Cardiac muscle cell (in vitro differentiated cells and primary cell): ENCODE results near the gene SH3PXD2A. TPM values are rescaled to one million over a fixed set of nuclear protein-coding genes. Genes with fewer than 3 reads are reported as not detected.

Source experiments
- DNase-seq, 2 donors: peaks; one replicate each; pipeline versions ENCODE4 v3.0.0 to v3.0.0-alpha.2; 2010 to 2017; ENCODE audit warnings: low read depth in 1 of 2, low spot score in 1 of 2
- H3K27ac ChIP-seq: fragments of 200-600 bp; sonication (generic); 2 replicates; pipeline ENCODE4 v1.5.1; 2016
- H3K27me3 ChIP-seq: fragments of 200-600 bp; sonication (generic); 2 replicates; pipeline ENCODE4 v1.6.0; 2016; ENCODE audit warnings: control low read depth
- H3K36me3 ChIP-seq: fragments of 200-600 bp; sonication (generic); 2 replicates; pipeline ENCODE4 v1.5.1; 2016; ENCODE audit warnings: control low read depth
- H3K4me1 ChIP-seq: fragments of 200-600 bp; sonication (generic); 2 replicates; pipeline ENCODE4 v1.8.1; 2017; ENCODE audit warnings: low read depth, mild to moderate bottlenecking, mixed run types
- H3K4me3 ChIP-seq: fragments of 200-600 bp; sonication (generic); 2 replicates; pipeline ENCODE4 v1.5.1; 2016; ENCODE audit warnings: mild to moderate bottlenecking
- H3K9me3 ChIP-seq: fragments of 200-600 bp; sonication (generic); 2 replicates; pipeline ENCODE4 v1.5.1; 2017; ENCODE audit warnings: low read depth, mild to moderate bottlenecking, control low read depth
- polyA plus RNA-seq: library from polyadenylated mRNA; unstranded; fragments of >200 nt; fragmentation: Nextera tagmentation; extraction: Ambion mirVana; gene quantifications from 2 replicates; pipeline ENCODE4 v1.2.1, GENCODE V29; 2016
- total RNA-seq: library from RNA; depleted of rRNA; stranded (reverse); fragments of >200 nt; gene quantifications from 2 replicates; pipeline ENCODE4 v1.2.3, GENCODE V29; 2016
- TF ChIP-seq, protein P1 (sequence below): IDR thresholded peaks from 2 replicates; pipeline ENCODE4 v1.5.1; 2012; ENCODE audit warnings: low read depth, mild to moderate bottlenecking, low read length

The SH3PXD2A gene
- total and polyA plus RNA-seq, 2 experiments from 2014 or later = 32.2 to 75.9 TPM

DNA sequence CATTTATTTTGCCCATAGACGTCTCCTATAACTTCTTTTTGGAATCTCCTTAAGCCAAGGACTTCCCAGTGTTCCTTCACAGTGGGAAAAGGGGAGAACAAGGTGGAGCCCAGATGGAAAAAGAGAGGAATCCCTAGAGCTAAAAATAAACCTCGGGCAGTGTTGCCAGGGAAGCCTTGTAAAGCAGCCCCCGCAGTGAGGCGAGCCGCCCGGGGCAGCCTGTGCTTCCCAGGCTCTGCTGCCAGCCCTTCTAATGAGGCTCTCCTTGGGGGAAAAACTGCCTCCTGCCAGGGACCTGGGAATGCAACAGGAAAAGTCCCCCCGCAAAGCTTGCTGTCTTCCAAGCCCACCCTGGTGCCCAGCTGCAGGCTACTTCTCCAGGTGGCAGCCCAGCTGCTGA is 71.7 kb downstream of the SH3PXD2A start:
- Histone ChIP-seq H3K36me3 (no peaks in the 10 kb centered on the region), H3K4me3 (no peak overlapping the region), H3K9me3 (no peaks in the 10 kb centered on the region), H3K27ac (no peak overlapping the region), H3K4me1 (peaks cover 38% of the 10 kb centered on the region), H3K27me3 (no peaks in the 10 kb centered on the region)
- no peak for DNase-seq
- TF ChIP-seq, protein P1, sequence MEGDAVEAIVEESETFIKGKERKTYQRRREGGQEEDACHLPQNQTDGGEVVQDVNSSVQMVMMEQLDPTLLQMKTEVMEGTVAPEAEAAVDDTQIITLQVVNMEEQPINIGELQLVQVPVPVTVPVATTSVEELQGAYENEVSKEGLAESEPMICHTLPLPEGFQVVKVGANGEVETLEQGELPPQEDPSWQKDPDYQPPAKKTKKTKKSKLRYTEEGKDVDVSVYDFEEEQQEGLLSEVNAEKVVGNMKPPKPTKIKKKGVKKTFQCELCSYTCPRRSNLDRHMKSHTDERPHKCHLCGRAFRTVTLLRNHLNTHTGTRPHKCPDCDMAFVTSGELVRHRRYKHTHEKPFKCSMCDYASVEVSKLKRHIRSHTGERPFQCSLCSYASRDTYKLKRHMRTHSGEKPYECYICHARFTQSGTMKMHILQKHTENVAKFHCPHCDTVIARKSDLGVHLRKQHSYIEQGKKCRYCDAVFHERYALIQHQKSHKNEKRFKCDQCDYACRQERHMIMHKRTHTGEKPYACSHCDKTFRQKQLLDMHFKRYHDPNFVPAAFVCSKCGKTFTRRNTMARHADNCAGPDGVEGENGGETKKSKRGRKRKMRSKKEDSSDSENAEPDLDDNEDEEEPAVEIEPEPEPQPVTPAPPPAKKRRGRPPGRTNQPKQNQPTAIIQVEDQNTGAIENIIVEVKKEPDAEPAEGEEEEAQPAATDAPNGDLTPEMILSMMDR = no peak

DNA sequence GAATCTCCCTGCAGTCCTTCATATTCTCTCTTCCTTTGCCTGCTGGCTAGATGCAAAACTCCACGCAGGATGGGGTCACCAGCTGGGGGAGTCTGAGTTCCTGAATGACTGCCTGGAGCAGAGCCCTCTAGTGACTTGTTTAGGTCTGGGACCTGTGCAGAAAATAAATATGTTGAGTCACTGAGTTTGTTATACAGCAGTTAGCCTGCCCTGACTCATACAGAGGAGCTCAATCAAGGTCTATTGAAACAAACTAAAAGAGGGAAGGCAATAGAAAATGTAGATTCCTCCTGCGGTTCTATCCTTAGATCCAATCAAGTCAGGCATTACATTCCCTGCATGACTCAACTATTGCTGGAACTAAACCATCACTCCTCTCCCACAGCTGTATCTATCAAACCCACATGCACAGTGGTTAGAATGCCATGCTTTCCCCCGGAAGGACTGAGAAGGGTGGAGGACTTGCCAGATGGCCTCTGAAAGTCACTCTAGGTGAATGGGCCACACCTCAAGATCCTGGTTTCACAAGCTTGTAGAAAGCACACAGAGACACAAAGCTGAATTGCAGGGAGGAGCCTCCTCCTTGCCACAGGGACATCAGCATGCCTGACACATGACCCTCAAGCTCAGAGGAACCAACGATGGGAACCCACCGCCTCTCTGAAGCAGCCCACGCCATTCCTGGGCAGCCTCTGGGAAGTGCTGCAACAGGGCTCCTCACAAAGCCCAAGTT is 73.9 kb downstream of the SH3PXD2A start:
- H3K27me3 ChIP-seq = no peaks in the 10 kb centered on the region
- TF ChIP-seq, protein P1 = peak; percentile 41
- no peak overlapping the region for H3K27ac ChIP-seq
- peak in 1 of 2 donors; percentile 79 for DNase-seq
- peaks cover 25% of the 10 kb centered on the region for H3K4me1 ChIP-seq
- H3K36me3 ChIP-seq = no peaks in the 10 kb centered on the region
- H3K4me3 ChIP-seq = no peak overlapping the region
- H3K9me3 ChIP-seq = no peaks in the 10 kb centered on the region

DNA sequence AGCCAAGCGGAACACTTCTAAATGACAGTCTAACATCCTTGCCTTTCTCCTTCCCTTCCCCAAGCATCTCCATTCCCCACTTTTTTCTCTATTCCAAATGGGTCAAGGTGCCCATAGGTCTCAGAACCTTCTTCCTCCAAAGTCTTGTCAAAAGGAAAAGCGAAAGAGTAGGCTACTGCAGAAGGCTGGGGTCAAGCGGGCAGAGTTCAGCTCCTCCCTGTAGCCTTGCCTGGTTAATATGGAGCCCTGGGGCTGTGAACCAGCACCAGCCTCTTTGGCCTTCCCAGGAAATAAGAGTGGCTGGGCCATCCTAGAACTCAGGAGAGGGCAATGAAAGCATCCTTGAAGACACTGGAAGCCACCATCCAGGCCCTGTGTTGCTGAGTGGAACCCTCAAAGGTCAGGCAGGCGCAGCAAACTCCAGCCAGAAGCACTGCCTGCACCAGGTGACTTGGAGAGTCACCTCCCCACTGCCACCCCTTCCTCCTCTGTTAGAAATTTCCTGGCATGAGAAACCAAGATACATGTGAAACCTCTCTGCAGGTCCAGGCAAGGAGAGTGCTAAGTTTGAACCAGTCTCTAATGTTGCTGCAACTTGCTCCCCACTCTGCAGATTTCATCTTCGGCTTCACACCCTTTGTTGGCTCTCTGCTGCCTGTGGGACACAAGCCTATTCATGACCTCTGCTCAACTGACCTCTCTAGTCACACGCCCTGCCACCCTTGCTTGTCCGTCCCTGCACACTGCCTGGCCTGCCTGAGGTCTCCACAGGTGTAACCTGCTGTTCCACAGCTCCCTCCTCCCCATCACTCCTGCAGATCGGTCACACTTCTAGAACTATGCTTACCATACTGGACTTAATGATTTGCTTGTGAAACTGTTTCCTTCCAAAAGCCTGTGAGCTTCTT is 74.9 kb downstream of the SH3PXD2A start:
- H3K4me1 ChIP-seq = peaks cover 15% of the 10 kb centered on the region
- no peak overlapping the region for H3K27ac ChIP-seq
- TF ChIP-seq, protein P1 = no peak
- H3K9me3 ChIP-seq = no peaks in the 10 kb centered on the region
- H3K4me3 ChIP-seq = no peak overlapping the region
- no peaks in the 10 kb centered on the region for H3K36me3 ChIP-seq
- no peaks in the 10 kb centered on the region for H3K27me3 ChIP-seq
- no peak for DNase-seq

DNA sequence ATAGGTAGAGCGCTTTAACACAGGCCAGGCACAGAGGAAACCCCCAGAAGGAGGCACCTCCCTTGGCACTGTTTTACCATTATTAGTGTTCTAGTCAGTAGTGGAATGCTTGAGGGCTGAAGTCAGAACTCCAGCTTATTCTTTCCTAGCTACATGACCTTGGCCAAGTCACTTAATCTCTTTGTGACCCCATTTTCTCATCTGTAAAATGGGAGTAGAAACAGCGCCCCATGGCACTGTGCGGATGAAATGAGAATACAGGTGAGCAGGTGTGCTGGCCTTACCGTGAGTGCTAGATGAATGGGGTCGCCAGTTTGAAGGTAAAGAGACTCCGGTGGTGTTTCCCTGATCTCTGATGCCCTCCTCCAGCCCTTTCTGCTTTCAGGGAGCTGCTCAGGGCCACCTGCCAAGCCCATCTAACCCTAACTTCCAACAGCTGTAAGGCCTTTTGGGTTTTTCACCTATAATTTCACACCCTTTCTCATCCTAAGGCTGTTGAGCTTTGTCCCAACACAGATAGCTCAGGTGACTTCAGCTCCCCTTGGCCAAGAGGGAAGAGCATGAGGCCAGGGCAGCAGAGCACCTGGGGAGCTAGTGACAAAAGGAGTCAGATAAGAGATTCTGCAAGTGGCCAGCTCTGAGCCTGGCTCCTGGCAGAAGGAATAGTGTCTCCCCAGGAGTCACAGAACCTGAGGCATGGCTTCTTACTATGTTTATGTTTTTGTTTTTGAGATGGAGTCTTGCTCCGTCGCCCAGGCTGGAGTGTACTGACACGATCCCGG is 76.8 kb downstream of the SH3PXD2A start:
- Histone ChIP-seq H3K36me3 (no peaks in the 10 kb centered on the region), H3K9me3 (no peaks in the 10 kb centered on the region), H3K4me1 (peaks cover 3% of the 10 kb centered on the region), H3K27ac (no peak overlapping the region), H3K4me3 (no peak overlapping the region), H3K27me3 (no peaks in the 10 kb centered on the region)
- no peak for DNase-seq
- TF ChIP-seq, protein P1 = no peak

DNA sequence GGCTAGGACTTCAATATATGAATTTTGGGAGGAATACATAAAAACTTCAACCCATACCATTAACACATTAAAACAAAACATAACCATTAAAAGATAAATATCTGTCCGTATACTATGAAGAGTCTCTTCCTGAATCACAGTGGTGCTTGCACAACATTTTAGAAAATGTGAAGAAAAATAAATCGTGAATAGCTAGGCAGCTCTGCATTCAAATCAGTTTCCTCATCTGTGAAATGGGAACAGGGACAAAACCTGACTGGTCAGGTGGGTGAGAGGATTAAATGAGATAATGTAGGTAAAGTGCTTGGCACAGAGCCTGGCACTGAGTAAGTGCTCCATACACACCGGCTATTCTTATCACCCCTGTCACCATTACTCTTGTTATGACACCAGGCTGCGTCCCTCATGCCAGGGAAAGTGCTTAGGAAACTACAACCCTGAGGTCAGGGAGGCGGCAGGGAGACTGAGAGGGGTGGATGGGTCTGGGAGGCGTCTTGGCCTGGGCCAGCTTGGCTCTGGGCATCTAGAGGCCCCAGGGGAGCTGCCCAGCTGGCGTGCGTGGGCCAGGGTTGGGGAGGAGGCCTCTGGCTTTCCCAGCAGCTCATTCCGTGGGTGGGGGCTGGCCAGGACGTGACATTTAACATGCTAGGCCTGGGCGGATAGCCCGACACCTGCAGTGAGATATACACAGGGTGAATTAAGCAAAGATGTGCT is 78.3 kb downstream of the SH3PXD2A start:
- H3K27me3 ChIP-seq = no peaks in the 10 kb centered on the region
- H3K9me3 ChIP-seq = no peaks in the 10 kb centered on the region
- peaks cover 10% of the 10 kb centered on the region for H3K4me1 ChIP-seq
- no peak overlapping the region for H3K4me3 ChIP-seq
- H3K27ac ChIP-seq = no peak overlapping the region
- no peak for DNase-seq
- TF ChIP-seq, protein P1 = no peak
- H3K36me3 ChIP-seq = no peaks in the 10 kb centered on the region
